SK-N-SH (cell line): ENCODE measurements around the gene NTSR1. TPM values are rescaled to one million over a fixed set of nuclear protein-coding genes. Genes with fewer than 3 reads are reported as not detected.
A peak's percentile ranks its signal among the peaks of the same experiment; 100 is the strongest.

Experiments used
- CTCF ChIA-PET: fragments of 300-600, 350-600 bp; formaldehyde crosslinking; extraction: SDS; loops from one replicate; lab custom pipeline; 2021; lab: Yijun Ruan, JAX
- POLR2A ChIA-PET: fragments of 350-600 bp; sonication (Branson Sonifier 250); formaldehyde crosslinking; extraction: SDS; loops from one replicate; lab custom pipeline; 2020; ENCODE audit warnings: antibody characterized with exemption, inconsistent platforms; lab: Yijun Ruan, JAX
- DNase-seq: peaks from one replicate; pipeline ENCODE4 v3.0.0; 2012
- H2AFZ ChIP-seq: fragments of 200-600 bp; sonication (generic); 2 replicates; pipeline ENCODE4 v1.8.1; 2016; ENCODE audit warnings: antibody characterized with exemption, mild to moderate bottlenecking, low read depth
- H3F3A ChIP-seq: fragments of 200-600 bp; sonication (generic); replicated peaks from 2 replicates; pipeline ENCODE3; 2016; ENCODE audit warnings: antibody characterized with exemption, mild to moderate bottlenecking; ENCODE audit not compliant: insufficient read depth
- H3K27ac ChIP-seq, 2 experiments: fragments of 200-500 bp in 1 of 2; fragments of 200-600 bp in 1 of 2; sonication (Bioruptor generic) in 1 of 2; sonication (generic), shearing (Covaris generic) in 1 of 2; 2 replicates each; pipeline versions ENCODE4 v1.5.1 to v1.6.1; 2014 to 2016; ENCODE audit warnings: low read depth in 2 of 2, inconsistent platforms in 1 of 2, low read length in 1 of 2, mild to moderate bottlenecking in 1 of 2, mixed read lengths in 1 of 2
- H3K27me3 ChIP-seq: fragments of 200-600 bp; sonication (generic), shearing (Covaris generic); 2 replicates; pipeline ENCODE4 v1.6.1; 2016; ENCODE audit warnings: mixed run types; ENCODE audit not compliant: insufficient read depth
- H3K36me3 ChIP-seq, 2 experiments: fragments of 200-500 bp in 1 of 2; fragments of 200-600 bp in 1 of 2; sonication (Bioruptor generic) in 1 of 2; sonication (generic) in 1 of 2; replicated peaks in 1 of 2; 2 replicates each; pipeline versions ENCODE3 to v1.5.1; 2014 to 2016; ENCODE audit warnings: low read length in 1 of 2, mild to moderate bottlenecking in 1 of 2; ENCODE audit not compliant: insufficient read depth in 2 of 2, control insufficient read depth in 1 of 2
- H3K4me1 ChIP-seq, 2 experiments: fragments of 200-500 bp in 1 of 2; fragments of 200-600 bp in 1 of 2; sonication (Bioruptor generic) in 1 of 2; sonication (generic), shearing (Covaris generic) in 1 of 2; 2 replicates each; pipeline versions ENCODE4 v1.5.1 to v1.6.1; 2014 to 2016; ENCODE audit warnings: low read depth in 1 of 2, low read length in 1 of 2, mixed run types in 1 of 2; ENCODE audit not compliant: insufficient read depth in 2 of 2, control insufficient read depth in 1 of 2
- H3K4me2 ChIP-seq: fragments of 200-600 bp; sonication (generic), shearing (Covaris generic); 2 replicates; pipeline ENCODE4 v1.6.1; 2017; ENCODE audit warnings: mixed run types
- H3K4me3 ChIP-seq, 2 experiments: fragments of 200-500 bp in 1 of 2; fragments of 200-600 bp in 1 of 2; sonication (Bioruptor generic) in 1 of 2; sonication (generic), shearing (Covaris generic) in 1 of 2; 2 replicates each; pipeline versions ENCODE4 v1.5.1 to v1.8.1; 2014 to 2016; ENCODE audit warnings: low read depth in 2 of 2, inconsistent platforms in 1 of 2, low read length in 1 of 2, mild to moderate bottlenecking in 1 of 2, mixed read lengths in 1 of 2, moderate library complexity in 1 of 2
- H3K79me2 ChIP-seq: fragments of 200-600 bp; sonication (generic); 2 replicates; pipeline ENCODE4 v1.8.1; 2017; ENCODE audit warnings: mild to moderate bottlenecking; ENCODE audit not compliant: insufficient read depth
- H3K9ac ChIP-seq: fragments of 200-600 bp; sonication (generic); 2 replicates; pipeline ENCODE4 v1.6.1; 2017; ENCODE audit warnings: mixed run types
- H3K9me2 ChIP-seq: fragments of 200-600 bp; sonication (generic); 2 replicates; pipeline ENCODE4 v1.6.1; 2017; ENCODE audit warnings: mixed run types
- H3K9me3 ChIP-seq: fragments of 200-600 bp; sonication (generic); 2 replicates; pipeline ENCODE4 v1.6.1; 2017; ENCODE audit warnings: mixed run types, mild to moderate bottlenecking, moderate library complexity
- H4K20me1 ChIP-seq: fragments of 200-600 bp; sonication (generic); 2 replicates; pipeline ENCODE4 v1.6.1; 2017; ENCODE audit warnings: mild to moderate bottlenecking, mixed run types; ENCODE audit not compliant: insufficient read depth
- ELF1 ChIP-seq: IDR thresholded peaks from 2 replicates; pipeline ENCODE4 v1.4.0; 2012
- EP300 ChIP-seq, 2 experiments: IDR thresholded peaks; 2 replicates each; pipeline versions ENCODE4 v1.4.0 to v1.6.1; 2012; ENCODE audit warnings: borderline replicate concordance in 1 of 2, low read depth in 1 of 2, low read length in 1 of 2
- FOXJ3 ChIP-seq: sonication (generic); formaldehyde crosslinking; IDR thresholded peaks from 2 replicates; pipeline ENCODE4 v1.5.1; 2020; ENCODE audit warnings: mild to moderate bottlenecking, missing genetic modification reagents
- GABPA ChIP-seq: IDR thresholded peaks from 2 replicates; pipeline ENCODE4 v1.4.0; 2012; ENCODE audit warnings: low read depth, mild to moderate bottlenecking
- GATA2 ChIP-seq: sonication (generic); formaldehyde crosslinking; IDR thresholded peaks from 2 replicates; pipeline ENCODE4 v1.5.0; 2020; ENCODE audit warnings: mild to moderate bottlenecking, missing genetic modification reagents
- NFIC ChIP-seq: IDR thresholded peaks from 2 replicates; pipeline ENCODE4 v1.4.0; 2012; ENCODE audit warnings: borderline replicate concordance
- RXRA ChIP-seq: IDR thresholded peaks from 2 replicates; pipeline ENCODE4 v1.4.0; 2012; ENCODE audit warnings: low read depth, mild to moderate bottlenecking, borderline replicate concordance
- TCF12 ChIP-seq: IDR thresholded peaks from 2 replicates; pipeline ENCODE4 v1.4.0; 2012
- YY1 ChIP-seq: IDR thresholded peaks from 2 replicates; pipeline ENCODE4 v1.4.0; 2012; ENCODE audit warnings: low read depth, mild to moderate bottlenecking
- WGBS: methylation state at CpG from one replicate; pipeline ENCODE4 v1.1.6; 2017; ENCODE audit warnings: low lambda C conversion rate; 5-methylcytosine and 5-hydroxymethylcytosine counted together
- polyA plus RNA-seq, 3 experiments: library from polyadenylated mRNA; depleted of rRNA; stranded (reverse); fragments of >200 nt; gene quantifications; 2 replicates each; pipeline ENCODE4 v1.2.3, GENCODE V29; 2012
- TF ChIP-seq, protein P1 (sequence below): fragments of 200-600 bp; sonication (generic); IDR thresholded peaks from 2 replicates; pipeline ENCODE4 v1.6.1; 2017; ENCODE audit warnings: antibody characterized with exemption, mild to moderate bottlenecking, moderate library complexity
- TF ChIP-seq, protein P2 (sequence below): IDR thresholded peaks from 2 replicates; pipeline ENCODE4; 2012
- TF ChIP-seq, protein P3 (sequence below): IDR thresholded peaks from 2 replicates; pipeline ENCODE4 v1.6.1; 2012; ENCODE audit warnings: mild to moderate bottlenecking, low read depth, low read length, moderate library complexity
- TF ChIP-seq, protein P4 (sequence below): fragments of 150-350 bp; IDR thresholded peaks from 2 replicates; pipeline ENCODE4 v1.6.1; 2016; ENCODE audit warnings: mild to moderate bottlenecking, low read depth, low read length

Gene NTSR1
- polyA plus RNA-seq, 1 of the 3 experiments (the other 2 are of a cell fraction), result 8.2 TPM

DNA sequence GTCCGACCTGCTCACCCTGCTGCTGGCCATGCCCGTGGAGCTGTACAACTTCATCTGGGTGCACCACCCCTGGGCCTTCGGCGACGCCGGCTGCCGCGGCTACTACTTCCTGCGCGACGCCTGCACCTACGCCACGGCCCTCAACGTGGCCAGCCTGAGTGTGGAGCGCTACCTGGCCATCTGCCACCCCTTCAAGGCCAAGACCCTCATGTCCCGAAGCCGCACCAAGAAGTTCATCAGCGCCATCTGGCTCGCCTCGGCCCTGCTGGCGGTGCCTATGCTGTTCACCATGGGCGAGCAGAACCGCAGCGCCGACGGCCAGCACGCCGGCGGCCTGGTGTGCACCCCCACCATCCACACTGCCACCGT, 885 bp downstream of the NTSR1 start:
- no peak overlapping the region for H3K9ac ChIP-seq
- no peaks in the 10 kb centered on the region for H3K36me3 ChIP-seq
- peak overlapping the region in 1 of 2 experiments; percentile 10; a peak in 2 of 4 replicates for H3K4me3 ChIP-seq
- H3K9me3 ChIP-seq, result no peaks in the 10 kb centered on the region
- 12% methylated on average over 5 of the region's 30 CpGs for WGBS
- no peak overlapping the region for H2AFZ ChIP-seq
- peaks cover 5% of the 10 kb centered on the region for H3F3A ChIP-seq
- DNase-seq, result no peak
- ChIA-PET POLR2A (no interaction called here), CTCF (interaction anchor here (0.8 to 1.7 kb wide), 2 partner anchors 8 to 82 kb away, joined by 4 to 10 read pairs; no protein-coding TSS in a partner anchor)
- no peaks in the 10 kb centered on the region for H3K9me2 ChIP-seq
- H3K27me3 ChIP-seq, result peaks cover 30% of the 10 kb centered on the region
- TF ChIP-seq EP300 (IDR thresholded peaks at IDR 0.05; ENCODE audit: borderline replicate concordance in 1 of 2, low read depth in 1 of 2, low read length in 1 of 2) (no peak), GABPA (no peak), GATA2 (no peak), TCF12 (no peak), ELF1 (no peak)
- TF ChIP-seq, protein P1, sequence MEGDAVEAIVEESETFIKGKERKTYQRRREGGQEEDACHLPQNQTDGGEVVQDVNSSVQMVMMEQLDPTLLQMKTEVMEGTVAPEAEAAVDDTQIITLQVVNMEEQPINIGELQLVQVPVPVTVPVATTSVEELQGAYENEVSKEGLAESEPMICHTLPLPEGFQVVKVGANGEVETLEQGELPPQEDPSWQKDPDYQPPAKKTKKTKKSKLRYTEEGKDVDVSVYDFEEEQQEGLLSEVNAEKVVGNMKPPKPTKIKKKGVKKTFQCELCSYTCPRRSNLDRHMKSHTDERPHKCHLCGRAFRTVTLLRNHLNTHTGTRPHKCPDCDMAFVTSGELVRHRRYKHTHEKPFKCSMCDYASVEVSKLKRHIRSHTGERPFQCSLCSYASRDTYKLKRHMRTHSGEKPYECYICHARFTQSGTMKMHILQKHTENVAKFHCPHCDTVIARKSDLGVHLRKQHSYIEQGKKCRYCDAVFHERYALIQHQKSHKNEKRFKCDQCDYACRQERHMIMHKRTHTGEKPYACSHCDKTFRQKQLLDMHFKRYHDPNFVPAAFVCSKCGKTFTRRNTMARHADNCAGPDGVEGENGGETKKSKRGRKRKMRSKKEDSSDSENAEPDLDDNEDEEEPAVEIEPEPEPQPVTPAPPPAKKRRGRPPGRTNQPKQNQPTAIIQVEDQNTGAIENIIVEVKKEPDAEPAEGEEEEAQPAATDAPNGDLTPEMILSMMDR, result no peak
- TF ChIP-seq, protein P2, sequence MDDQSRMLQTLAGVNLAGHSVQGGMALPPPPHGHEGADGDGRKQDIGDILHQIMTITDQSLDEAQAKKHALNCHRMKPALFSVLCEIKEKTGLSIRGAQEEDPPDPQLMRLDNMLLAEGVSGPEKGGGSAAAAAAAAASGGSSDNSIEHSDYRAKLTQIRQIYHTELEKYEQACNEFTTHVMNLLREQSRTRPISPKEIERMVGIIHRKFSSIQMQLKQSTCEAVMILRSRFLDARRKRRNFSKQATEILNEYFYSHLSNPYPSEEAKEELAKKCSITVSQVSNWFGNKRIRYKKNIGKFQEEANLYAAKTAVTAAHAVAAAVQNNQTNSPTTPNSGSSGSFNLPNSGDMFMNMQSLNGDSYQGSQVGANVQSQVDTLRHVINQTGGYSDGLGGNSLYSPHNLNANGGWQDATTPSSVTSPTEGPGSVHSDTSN, result no peak
- H3K27ac ChIP-seq, result no peak overlapping the region
- peak overlapping the region; percentile 60; the same call in 1 of the 2 replicates for H3K4me2 ChIP-seq
- no peaks in the 10 kb centered on the region for H4K20me1 ChIP-seq
- no peaks in the 10 kb centered on the region for H3K79me2 ChIP-seq
- H3K4me1 ChIP-seq, result peaks cover 8 to 19% of the 10 kb centered on the region in 2 experiments; a peak in 3 of 4 replicates

DNA sequence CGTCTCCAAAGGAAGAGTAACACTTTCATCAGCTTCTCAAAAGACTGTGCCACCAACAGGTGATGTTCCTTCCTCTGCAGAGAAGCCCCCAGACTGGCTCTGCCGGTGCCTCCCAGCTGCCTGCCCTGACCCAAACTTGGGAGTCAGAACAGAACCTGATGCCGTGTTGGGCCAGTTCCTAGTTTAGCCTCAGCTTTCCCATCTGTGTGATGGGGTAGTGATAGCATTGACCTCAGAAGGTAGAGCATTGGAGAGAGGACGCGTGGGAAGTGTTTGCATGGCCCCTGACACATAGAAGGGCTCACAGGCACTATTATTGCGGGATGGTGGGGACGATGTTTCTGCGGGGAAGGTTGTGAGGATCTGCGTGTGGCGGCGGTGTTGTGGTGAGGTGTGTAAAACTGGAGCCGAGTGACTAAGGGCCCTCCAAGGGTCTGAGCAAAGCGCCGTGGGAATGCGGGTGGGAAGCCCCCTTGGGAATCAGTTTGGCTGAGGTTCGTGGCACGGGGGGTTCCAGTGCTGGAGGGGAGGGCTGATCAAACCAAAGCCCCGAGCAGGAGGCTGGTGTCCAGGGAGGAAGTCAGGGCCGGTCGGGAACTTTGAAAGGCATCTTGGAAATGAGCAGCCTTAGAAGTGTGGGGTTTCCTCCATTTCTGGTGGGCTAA, 1.7 kb downstream of the NTSR1 start:
- no peaks in the 10 kb centered on the region for H3K79me2 ChIP-seq
- no peaks in the 10 kb centered on the region for H3K36me3 ChIP-seq
- H3K4me1 ChIP-seq, result peaks cover 0 to 14% of the 10 kb centered on the region in 2 experiments; a peak in 2 of 4 replicates
- no peaks in the 10 kb centered on the region for H3K9me3 ChIP-seq
- no peak overlapping the region for H3K27ac ChIP-seq
- H3F3A ChIP-seq, result no peaks in the 10 kb centered on the region
- CTCF ChIA-PET, result interaction anchor here (0.8 to 1.2 kb wide), 3 partner anchors 9 to 137 kb away, joined by 3 to 4 read pairs (median 4); no protein-coding TSS in a partner anchor
- DNase-seq, result no peak
- POLR2A ChIA-PET, result no interaction called here
- 32% methylated on average over 20 of the region's 20 CpGs for WGBS
- H2AFZ ChIP-seq, result no peak overlapping the region
- no peak overlapping the region for H3K9ac ChIP-seq
- TF ChIP-seq ELF1 (no peak), NFIC (no peak), RXRA (no peak), GATA2 (no peak), FOXJ3 (CRISPR knock-in tag) (no peak), YY1 (no peak)
- TF ChIP-seq, protein P3, sequence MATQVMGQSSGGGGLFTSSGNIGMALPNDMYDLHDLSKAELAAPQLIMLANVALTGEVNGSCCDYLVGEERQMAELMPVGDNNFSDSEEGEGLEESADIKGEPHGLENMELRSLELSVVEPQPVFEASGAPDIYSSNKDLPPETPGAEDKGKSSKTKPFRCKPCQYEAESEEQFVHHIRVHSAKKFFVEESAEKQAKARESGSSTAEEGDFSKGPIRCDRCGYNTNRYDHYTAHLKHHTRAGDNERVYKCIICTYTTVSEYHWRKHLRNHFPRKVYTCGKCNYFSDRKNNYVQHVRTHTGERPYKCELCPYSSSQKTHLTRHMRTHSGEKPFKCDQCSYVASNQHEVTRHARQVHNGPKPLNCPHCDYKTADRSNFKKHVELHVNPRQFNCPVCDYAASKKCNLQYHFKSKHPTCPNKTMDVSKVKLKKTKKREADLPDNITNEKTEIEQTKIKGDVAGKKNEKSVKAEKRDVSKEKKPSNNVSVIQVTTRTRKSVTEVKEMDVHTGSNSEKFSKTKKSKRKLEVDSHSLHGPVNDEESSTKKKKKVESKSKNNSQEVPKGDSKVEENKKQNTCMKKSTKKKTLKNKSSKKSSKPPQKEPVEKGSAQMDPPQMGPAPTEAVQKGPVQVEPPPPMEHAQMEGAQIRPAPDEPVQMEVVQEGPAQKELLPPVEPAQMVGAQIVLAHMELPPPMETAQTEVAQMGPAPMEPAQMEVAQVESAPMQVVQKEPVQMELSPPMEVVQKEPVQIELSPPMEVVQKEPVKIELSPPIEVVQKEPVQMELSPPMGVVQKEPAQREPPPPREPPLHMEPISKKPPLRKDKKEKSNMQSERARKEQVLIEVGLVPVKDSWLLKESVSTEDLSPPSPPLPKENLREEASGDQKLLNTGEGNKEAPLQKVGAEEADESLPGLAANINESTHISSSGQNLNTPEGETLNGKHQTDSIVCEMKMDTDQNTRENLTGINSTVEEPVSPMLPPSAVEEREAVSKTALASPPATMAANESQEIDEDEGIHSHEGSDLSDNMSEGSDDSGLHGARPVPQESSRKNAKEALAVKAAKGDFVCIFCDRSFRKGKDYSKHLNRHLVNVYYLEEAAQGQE, result no peak
- TF ChIP-seq, protein P4, sequence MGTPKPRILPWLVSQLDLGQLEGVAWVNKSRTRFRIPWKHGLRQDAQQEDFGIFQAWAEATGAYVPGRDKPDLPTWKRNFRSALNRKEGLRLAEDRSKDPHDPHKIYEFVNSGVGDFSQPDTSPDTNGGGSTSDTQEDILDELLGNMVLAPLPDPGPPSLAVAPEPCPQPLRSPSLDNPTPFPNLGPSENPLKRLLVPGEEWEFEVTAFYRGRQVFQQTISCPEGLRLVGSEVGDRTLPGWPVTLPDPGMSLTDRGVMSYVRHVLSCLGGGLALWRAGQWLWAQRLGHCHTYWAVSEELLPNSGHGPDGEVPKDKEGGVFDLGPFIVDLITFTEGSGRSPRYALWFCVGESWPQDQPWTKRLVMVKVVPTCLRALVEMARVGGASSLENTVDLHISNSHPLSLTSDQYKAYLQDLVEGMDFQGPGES, result no peak
- TF ChIP-seq, protein P2, result no peak
- peak overlapping the region in 1 of 2 experiments; percentile 10; a peak in 2 of 4 replicates for H3K4me3 ChIP-seq
- no peaks in the 10 kb centered on the region for H4K20me1 ChIP-seq
- H3K4me2 ChIP-seq, result peak overlapping the region; percentile 60; the same call in 1 of the 2 replicates
- H3K9me2 ChIP-seq, result no peaks in the 10 kb centered on the region
- peaks cover 30% of the 10 kb centered on the region for H3K27me3 ChIP-seq
